Lung (tissue), 12 donors: ENCODE results near the gene UBE2F. TPM values are rescaled to one million over a fixed set of nuclear protein-coding genes. Genes with fewer than 3 reads are reported as not detected.
A peak's percentile ranks its signal among the peaks of the same experiment; 100 is the strongest.

Experiments
- ATAC-seq: fragments of 200-7000 bp; cut with Tn5 transposase; one replicate; pipeline ENCODE4 v1.9.1; 2020; ENCODE audit warnings: moderate number of reproducible peaks; ENCODE audit not compliant: insufficient read depth, low FRiP score
- DNase-seq, 3 donors: peaks; one replicate each; pipeline ENCODE4 v3.0.0-alpha.2; 2013 to 2017
- H3K27ac ChIP-seq, 2 donors: one replicate each; pipeline ENCODE4 v1.5.1; 2013; ENCODE audit warnings: mild to moderate bottlenecking in 2 of 2, moderate library complexity in 2 of 2, control low read depth in 1 of 2, inconsistent platforms in 1 of 2, low read depth in 1 of 2, low read length in 1 of 2
- H3K27me3 ChIP-seq, 3 donors: one replicate each; pipeline ENCODE4 v1.5.1; 2013; ENCODE audit warnings: low read length in 2 of 3; ENCODE audit not compliant: control insufficient read depth in 3 of 3, insufficient read depth in 3 of 3
- H3K36me3 ChIP-seq, 4 donors: one replicate each; pipeline ENCODE4 v1.5.1; 2013; ENCODE audit warnings: low read length in 4 of 4, mild to moderate bottlenecking in 1 of 4, moderate library complexity in 1 of 4; ENCODE audit not compliant: control insufficient read depth in 4 of 4, insufficient read depth in 4 of 4
- H3K4me1 ChIP-seq, 5 donors: one replicate each; pipeline ENCODE4 v1.5.1; 2013; ENCODE audit warnings: low read length in 5 of 5, mild to moderate bottlenecking in 2 of 5, moderate library complexity in 1 of 5; ENCODE audit not compliant: control insufficient read depth in 5 of 5, insufficient read depth in 5 of 5
- H3K4me3 ChIP-seq: one replicate; pipeline ENCODE4 v1.5.1; 2013; ENCODE audit warnings: mild to moderate bottlenecking, control low read depth, moderate library complexity
- H3K9ac ChIP-seq, 2 donors: one replicate each; pipeline ENCODE4 v1.5.1; 2013; ENCODE audit warnings: low read length in 2 of 2, control low read depth in 1 of 2; ENCODE audit not compliant: insufficient read depth in 1 of 2
- H3K9me3 ChIP-seq, 4 donors: one replicate each; pipeline ENCODE4 v1.5.1; 2013; ENCODE audit warnings: low read length in 3 of 4, mild to moderate bottlenecking in 1 of 4, moderate library complexity in 1 of 4; ENCODE audit not compliant: control insufficient read depth in 4 of 4, insufficient read depth in 3 of 4
- CTCF ChIP-seq: IDR thresholded peaks from 2 replicates; pipeline ENCODE4 v1.5.1; 2012; ENCODE audit warnings: mild to moderate bottlenecking; ENCODE audit errors: control extremely low read depth, extremely low read depth
- WGBS, 2 donors: extraction: QIAGEN DNeasy Blood & Tissue Kit; methylation state at CpG; one replicate each; pipeline ENCODE4 v1.1.7; 2013; 5-methylcytosine and 5-hydroxymethylcytosine counted together
- polyA plus RNA-seq, 2 donors: library from polyadenylated mRNA; stranded (reverse); fragments of 200-250 nt; gene quantifications; one replicate each; pipeline ENCODE4 v1.2.1, GENCODE V29; 2013
- total RNA-seq, 2 donors: library from RNA; depleted of rRNA in 1 of 2; stranded (reverse); fragments of >200 nt in 1 of 2; gene quantifications; one replicate each; pipeline ENCODE4 v1.2.1, GENCODE V29; 2014 to 2021
- donor health status: control.
- donor health status: control.
- donor health status: Bipolar disorder and iron deficiency.
- donor health status: healthy.
- donor health status: DM: yes; HTN: yes; CAD: no.

Gene UBE2F
- total and polyA plus RNA-seq, 4 donors = 30.3 to 63.3 (median 46.8) TPM

- peaks cover 0 to 4% (median 0%) of the 10 kb centered on the region in 5 donors for H3K4me1 ChIP-seq
- H3K9ac ChIP-seq = no peak overlapping the region
- no peaks in the 10 kb centered on the region for H3K27me3 ChIP-seq
- no peak overlapping the region for H3K4me3 ChIP-seq
- WGBS, 2 donors = 95% methylated on average over 9 of the region's 9 CpGs
- H3K36me3 ChIP-seq = no peaks in the 10 kb centered on the region
- no peak overlapping the region for H3K27ac ChIP-seq
- no peak for ATAC-seq
- no peak for TF ChIP-seq CTCF
- H3K9me3 ChIP-seq = peaks cover 0 to 6% (median 0%) of the 10 kb centered on the region in 4 donors
- no peak for DNase-seq
These were observed 36.8 kb upstream of the UBE2F start for GRCh38 chr2:237929979-237930378.

GRCh38 chr2:237931205-237931721 is 35.6 kb upstream of the UBE2F start:
- Histone ChIP-seq H3K27me3 (no peaks in the 10 kb centered on the region), H3K9ac (no peak overlapping the region), H3K27ac (no peak overlapping the region), H3K4me3 (no peak overlapping the region), H3K4me1 (peaks cover 0 to 4% (median 0%) of the 10 kb centered on the region in 5 donors), H3K9me3 (peaks cover 0 to 6% (median 0%) of the 10 kb centered on the region in 4 donors), H3K36me3 (no peaks in the 10 kb centered on the region)
- peak; percentile 30 to 89 (median 88) for DNase-seq
- ATAC-seq = peak; percentile 23
- no peak for TF ChIP-seq CTCF
- 33 to 44% methylated on average over 9 of the region's 9 CpGs for WGBS, 2 donors

GRCh38 chr2:237932731-237933131 is 34.1 kb upstream of the UBE2F start:
- DNase-seq = peak in 2 of 3 donors; percentile 24 to 44
- H3K9ac ChIP-seq = no peak overlapping the region
- no peak overlapping the region for H3K4me3 ChIP-seq
- peaks cover 0 to 4% (median 0%) of the 10 kb centered on the region in 5 donors for H3K4me1 ChIP-seq
- H3K36me3 ChIP-seq = no peaks in the 10 kb centered on the region
- H3K27me3 ChIP-seq = no peaks in the 10 kb centered on the region
- no peak for ATAC-seq
- no peak overlapping the region for H3K27ac ChIP-seq
- peaks cover 0 to 6% (median 0%) of the 10 kb centered on the region in 4 donors for H3K9me3 ChIP-seq
- no peak for TF ChIP-seq CTCF
- 68 to 87% methylated on average over 3 of the region's 3 CpGs for WGBS, 2 donors

- no peak for ATAC-seq
- Histone ChIP-seq H3K27ac (no peak overlapping the region), H3K4me1 (peaks cover 0 to 4% (median 0%) of the 10 kb centered on the region in 5 donors), H3K36me3 (no peaks in the 10 kb centered on the region), H3K4me3 (no peak overlapping the region), H3K9me3 (peaks cover 0 to 6% (median 0%) of the 10 kb centered on the region in 4 donors), H3K27me3 (no peaks in the 10 kb centered on the region), H3K9ac (no peak overlapping the region)
- WGBS, 2 donors = 91 to 95% methylated on average over 5 of the region's 5 CpGs
- TF ChIP-seq CTCF = no peak
- DNase-seq = no peak
These were observed 32.6 kb upstream of the UBE2F start for GRCh38 chr2:237934186-237934585.
